Keratinocyte (primary cell): ENCODE measurements around the gene ETAA1. TPM values are rescaled to one million over a fixed set of nuclear protein-coding genes. Genes with fewer than 3 reads are reported as not detected.

ENCODE experiments used
- DNase-seq: peaks from one replicate; pipeline ENCODE4 v3.0.0-alpha.2; 2011; ENCODE audit warnings: low read depth, missing footprints, low spot score
- FAIRE-seq: peaks from 2 replicates; lab custom pipeline; 2011; peaks lifted over from hg19 to GRCh38; lab: Jason Lieb, UNC
- H2AFZ ChIP-seq: 2 replicates; pipeline ENCODE4 v1.6.0; 2012; ENCODE audit warnings: low read length, control low read depth, inconsistent platforms; ENCODE audit not compliant: control insufficient read depth
- H3K27ac ChIP-seq: 2 replicates; pipeline ENCODE4 v1.5.1; 2011; ENCODE audit warnings: low read length; ENCODE audit not compliant: control insufficient read depth, insufficient read depth
- H3K27me3 ChIP-seq: 3 replicates; pipeline ENCODE4 v1.6.0; 2011; ENCODE audit warnings: low read length; ENCODE audit not compliant: control insufficient read depth, insufficient read depth; ENCODE audit errors: extremely low read depth
- H3K36me3 ChIP-seq, 2 experiments: 2 replicates in 1 of 2; 3 replicates in 1 of 2; pipeline ENCODE4 v1.5.1; 2011; ENCODE audit warnings: low read length in 2 of 2, mild to moderate bottlenecking in 1 of 2; ENCODE audit not compliant: control insufficient read depth in 2 of 2, insufficient read depth in 2 of 2; ENCODE audit errors: extremely low read depth in 1 of 2
- H3K4me1 ChIP-seq: 3 replicates; pipeline ENCODE4 v1.5.1; 2011; ENCODE audit warnings: low read length; ENCODE audit not compliant: control insufficient read depth, insufficient read depth; ENCODE audit errors: extremely low read depth
- H3K4me2 ChIP-seq: 3 replicates; pipeline ENCODE4 v1.6.0; 2011; ENCODE audit warnings: low read depth, low read length; ENCODE audit not compliant: control insufficient read depth, insufficient read depth; ENCODE audit errors: extremely low read depth
- H3K4me3 ChIP-seq, 3 experiments: fragments of 200-600 bp in 1 of 3; sonication (generic) in 1 of 3; 2 replicates in 2 of 3; 3 replicates in 1 of 3; pipeline ENCODE4 v1.5.1; 2011 to 2016; ENCODE audit warnings: low read length in 3 of 3, mild to moderate bottlenecking in 3 of 3, control low read depth in 2 of 3, inconsistent platforms in 1 of 3, low read depth in 1 of 3, mixed read lengths in 1 of 3, mixed run types in 1 of 3, moderate library complexity in 1 of 3; ENCODE audit not compliant: control insufficient read depth in 2 of 3, insufficient read depth in 2 of 3; ENCODE audit errors: extremely low read depth in 1 of 3
- H3K79me2 ChIP-seq: 2 replicates; pipeline ENCODE4 v1.6.0; 2012; ENCODE audit warnings: low read length; ENCODE audit not compliant: control insufficient read depth, insufficient read depth
- H3K9ac ChIP-seq: 3 replicates; pipeline ENCODE4 v1.6.0; 2011; ENCODE audit warnings: low read length; ENCODE audit not compliant: control insufficient read depth, insufficient read depth; ENCODE audit errors: extremely low read depth
- H3K9me1 ChIP-seq: 3 replicates; pipeline ENCODE4 v1.6.0; 2011; ENCODE audit warnings: low read length; ENCODE audit not compliant: control insufficient read depth, insufficient read depth; ENCODE audit errors: extremely low read depth
- H3K9me3 ChIP-seq: 2 replicates; pipeline ENCODE4 v1.5.1; 2012; ENCODE audit warnings: low read depth, low read length; ENCODE audit not compliant: control insufficient read depth
- H4K20me1 ChIP-seq: 3 replicates; pipeline ENCODE4 v1.6.0; 2011; ENCODE audit warnings: low read length; ENCODE audit not compliant: control insufficient read depth, insufficient read depth; ENCODE audit errors: extremely low read depth
- EZH2 ChIP-seq: IDR thresholded peaks from one replicate; pipeline ENCODE4 v1.6.1; 2012; ENCODE audit warnings: inconsistent platforms, mild to moderate bottlenecking, low read length, moderate library complexity
- dilution Hi-C: fragments of 300-500 bp; cut with MboI; formaldehyde crosslinking; loops from one replicate; pipeline ENCODE4 v1.7.0; 2020; ENCODE audit warnings: low sequenced_read_pairs; ENCODE audit not compliant: extremely low pct_ligation_motif_present
- polyA plus RNA-seq, 5 experiments: library from polyadenylated mRNA; depleted of rRNA in 3 of 5; stranded (reverse) in 3 of 5; stranded (forward) in 1 of 5; unstranded in 1 of 5; fragments of >200 nt; gene quantifications; 1 replicate in 1 of 5; 2 replicates in 3 of 5; 3 replicates in 1 of 5; pipeline versions ENCODE4 v1.2.1 to v1.2.3, GENCODE V29; 2011 to 2012; ENCODE audit warnings: missing spikeins in 2 of 5, low read depth in 1 of 5, low replicate concordance in 1 of 5
- TF ChIP-seq, protein P1 (sequence below), 3 experiments: IDR thresholded peaks in 1 of 3; conservative IDR thresholded peaks in 1 of 3; optimal IDR thresholded peaks in 1 of 3; 2 replicates in 2 of 3; 3 replicates in 1 of 3; pipeline versions ENCODE3 to v1.5.1; 2011; ENCODE audit warnings: low read length in 3 of 3, mild to moderate bottlenecking in 3 of 3, moderate library complexity in 2 of 3, control low read depth in 1 of 3, inconsistent platforms in 1 of 3; ENCODE audit not compliant: insufficient read depth in 2 of 3; ENCODE audit errors: extremely low read depth in 1 of 3

Gene ETAA1
- polyA plus RNA-seq, 1 donor (not counting 4 experiments of a cell fraction or from before 2014, with no cell fraction given) = 11.5 TPM

DNA sequence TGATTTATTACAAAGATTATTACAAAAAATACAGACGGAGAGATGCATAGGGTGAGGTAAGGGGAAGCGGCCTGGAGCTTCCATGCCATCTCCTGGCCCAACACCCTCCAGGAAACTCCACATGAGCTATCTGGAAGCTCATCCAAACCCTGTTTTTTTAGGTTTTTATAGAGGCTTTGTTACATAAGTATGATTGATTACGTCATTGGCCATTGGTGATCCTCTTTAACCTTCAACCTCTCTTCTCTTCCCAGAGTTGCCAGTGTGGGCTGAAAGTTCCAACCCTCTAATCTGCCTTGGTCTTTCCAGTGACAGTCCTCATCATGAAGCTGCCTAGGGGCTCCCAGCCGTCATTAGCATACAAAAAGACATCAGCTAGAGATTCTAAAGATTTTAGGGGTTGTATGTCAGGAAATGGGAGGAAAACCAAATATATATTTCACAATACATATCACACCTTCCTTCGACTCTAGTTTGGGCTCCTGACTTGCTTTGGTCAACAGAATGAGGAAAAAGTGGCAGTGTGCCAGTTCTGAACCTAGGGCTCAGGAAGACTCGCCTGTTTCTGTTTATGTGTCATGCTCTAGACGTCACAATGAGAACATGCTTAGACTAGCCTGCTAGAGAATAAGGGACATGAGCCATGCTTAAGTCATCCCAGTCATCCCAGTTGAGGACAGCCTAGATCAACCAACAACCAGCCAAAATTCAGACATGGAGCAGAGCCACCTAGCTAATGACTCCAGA is 54.1 kb downstream of the ETAA1 start:
- peak; percentile 100 for FAIRE-seq
- H3K4me1 ChIP-seq = peaks cover 43% of the 10 kb centered on the region
- H4K20me1 ChIP-seq = no peaks in the 10 kb centered on the region
- H3K4me3 ChIP-seq = no peak overlapping the region
- H3K9ac ChIP-seq = peak overlapping the region; percentile 17
- H3K4me2 ChIP-seq = peak overlapping the region; percentile 15
- DNase-seq = peak; percentile 99
- H3K79me2 ChIP-seq = no peaks in the 10 kb centered on the region
- dilution Hi-C loops = no loop called here
- no peaks in the 10 kb centered on the region for H3K9me1 ChIP-seq
- H3K27me3 ChIP-seq = no peaks in the 10 kb centered on the region
- no peaks in the 10 kb centered on the region for H3K36me3 ChIP-seq
- H3K27ac ChIP-seq = peak overlapping the region; percentile 84
- H3K9me3 ChIP-seq = peaks cover 1% of the 10 kb centered on the region
- TF ChIP-seq, protein P1, sequence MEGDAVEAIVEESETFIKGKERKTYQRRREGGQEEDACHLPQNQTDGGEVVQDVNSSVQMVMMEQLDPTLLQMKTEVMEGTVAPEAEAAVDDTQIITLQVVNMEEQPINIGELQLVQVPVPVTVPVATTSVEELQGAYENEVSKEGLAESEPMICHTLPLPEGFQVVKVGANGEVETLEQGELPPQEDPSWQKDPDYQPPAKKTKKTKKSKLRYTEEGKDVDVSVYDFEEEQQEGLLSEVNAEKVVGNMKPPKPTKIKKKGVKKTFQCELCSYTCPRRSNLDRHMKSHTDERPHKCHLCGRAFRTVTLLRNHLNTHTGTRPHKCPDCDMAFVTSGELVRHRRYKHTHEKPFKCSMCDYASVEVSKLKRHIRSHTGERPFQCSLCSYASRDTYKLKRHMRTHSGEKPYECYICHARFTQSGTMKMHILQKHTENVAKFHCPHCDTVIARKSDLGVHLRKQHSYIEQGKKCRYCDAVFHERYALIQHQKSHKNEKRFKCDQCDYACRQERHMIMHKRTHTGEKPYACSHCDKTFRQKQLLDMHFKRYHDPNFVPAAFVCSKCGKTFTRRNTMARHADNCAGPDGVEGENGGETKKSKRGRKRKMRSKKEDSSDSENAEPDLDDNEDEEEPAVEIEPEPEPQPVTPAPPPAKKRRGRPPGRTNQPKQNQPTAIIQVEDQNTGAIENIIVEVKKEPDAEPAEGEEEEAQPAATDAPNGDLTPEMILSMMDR (optimal IDR thresholded peaks at IDR 0.05 in 1 of 3, IDR thresholded peaks at IDR 0.05 in 1 of 3, conservative IDR thresholded peaks at IDR 0.05 in 1 of 3; ENCODE audit: extremely low read depth in 1 of 3, insufficient read depth in 2 of 3, low read length in 3 of 3) = peak in 1 of 3 experiments; percentile 16
- TF ChIP-seq EZH2 = no peak
- H2AFZ ChIP-seq = no peak overlapping the region

DNA sequence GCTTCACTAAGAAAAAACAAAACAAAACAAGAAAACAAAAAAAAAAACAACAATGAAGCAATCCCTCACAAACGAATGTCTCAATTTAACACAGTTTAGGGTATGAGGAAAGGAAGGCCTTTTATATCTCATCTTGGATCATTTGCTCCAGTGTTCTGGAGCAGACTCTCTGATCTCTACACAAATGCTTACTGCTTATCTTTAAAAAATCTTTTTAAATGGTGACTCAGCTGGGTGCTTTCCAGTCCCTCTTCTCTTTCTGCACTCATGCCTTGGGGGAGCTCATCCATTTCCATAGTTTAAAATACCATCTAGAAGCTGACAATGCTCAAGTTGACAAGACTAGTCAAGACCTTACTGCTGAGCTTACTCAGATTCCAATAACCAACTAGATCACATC is 56.2 kb downstream of the ETAA1 start:
- DNase-seq = no peak
- Histone ChIP-seq H3K9me3 (peaks cover 1% of the 10 kb centered on the region), H4K20me1 (no peaks in the 10 kb centered on the region), H3K4me1 (peaks cover 40% of the 10 kb centered on the region), H3K9me1 (no peaks in the 10 kb centered on the region), H3K36me3 (no peaks in the 10 kb centered on the region), H3K27me3 (no peaks in the 10 kb centered on the region), H3K4me3 (no peak overlapping the region), H3K27ac (peak overlapping the region; percentile 84), H3K4me2 (peak overlapping the region; percentile 22), H2AFZ (no peak overlapping the region), H3K9ac (no peak overlapping the region), H3K79me2 (no peaks in the 10 kb centered on the region)
- TF ChIP-seq EZH2 = no peak
- TF ChIP-seq, protein P1 (optimal IDR thresholded peaks at IDR 0.05 in 1 of 3, IDR thresholded peaks at IDR 0.05 in 1 of 3, conservative IDR thresholded peaks at IDR 0.05 in 1 of 3; ENCODE audit: extremely low read depth in 1 of 3, insufficient read depth in 2 of 3, low read length in 3 of 3) = no peak
- FAIRE-seq = peak; percentile 66
- dilution Hi-C loops = no loop called here
